Stimulated activated naive CD8-positive, alpha-beta T cell treated with anti-CD3 and anti-CD28 coated beads, Interleukin-15, amount 100 ng/mL, for 72 hours (primary cell): Measurements from ENCODE around the gene INPP5A.

ENCODE experiments used
- ATAC-seq: fragments of 150-1000 bp; cut with Tn5 transposase; 2 replicates; pipeline ENCODE4 v1.10.0; 2021; ENCODE audit warnings: mild to moderate bottlenecking, moderate library complexity
- DNase-seq, 2 donors: peaks; one replicate each; pipeline ENCODE4 v3.0.0; 2021 to 2022
- H3K27ac Mint-ChIP-seq, 2 donors: one replicate each; pipeline ENCODE4 v1.8.0; 2022; ENCODE audit warnings: mild to moderate bottlenecking in 2 of 2, mixed read lengths in 2 of 2, moderate library complexity in 2 of 2
- H3K27me3 Mint-ChIP-seq: one replicate; pipeline ENCODE4 v1.8.0; 2022; ENCODE audit warnings: mixed read lengths
- H3K4me1 Mint-ChIP-seq: one replicate; pipeline ENCODE4 v1.8.0; 2022; ENCODE audit warnings: mild to moderate bottlenecking, mixed read lengths
- H3K4me3 Mint-ChIP-seq, 2 donors: one replicate each; pipeline ENCODE4 v1.8.0; 2022; ENCODE audit warnings: mild to moderate bottlenecking in 2 of 2, mixed read lengths in 2 of 2, moderate library complexity in 1 of 2
- H3K9me3 Mint-ChIP-seq, 2 donors: one replicate each; pipeline ENCODE4 v1.8.0; 2022; ENCODE audit warnings: mixed read lengths in 2 of 2

The INPP5A gene

DNA sequence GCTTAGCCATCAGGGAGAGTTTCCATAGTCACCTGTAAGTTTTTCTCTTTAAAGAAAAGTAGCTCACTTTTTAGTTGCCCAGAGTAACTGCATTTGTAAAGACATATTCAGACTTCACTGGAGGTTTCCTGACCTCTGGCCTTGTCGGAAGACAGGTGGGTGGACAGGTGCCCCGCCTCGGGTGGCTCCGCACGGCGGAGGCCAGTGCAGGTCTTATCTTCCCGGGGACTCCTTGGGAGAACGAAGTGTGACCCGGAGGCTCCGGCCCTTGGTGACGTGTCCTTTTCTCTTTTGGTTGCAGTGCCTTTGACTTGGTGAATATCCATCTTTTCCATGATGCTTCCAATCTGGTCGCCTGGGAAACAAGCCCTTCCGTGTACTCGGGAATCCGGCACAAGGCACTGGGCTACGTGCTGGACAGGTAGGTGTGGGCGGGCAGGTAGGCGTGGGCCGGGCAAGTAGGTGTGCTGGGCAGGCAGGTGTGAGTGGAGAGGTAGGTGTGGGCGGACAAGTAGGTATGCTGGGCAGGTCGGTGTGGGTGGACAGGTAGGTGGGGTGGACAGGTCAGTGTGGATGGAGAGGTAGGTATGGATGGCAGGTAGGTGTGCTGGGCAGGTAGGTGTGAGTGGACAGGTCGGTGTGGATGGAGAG is 172.6 kb downstream of the INPP5A start:
- Mint-ChIP-seq H3K4me3 (no peak overlapping the region), H3K27me3 (no peaks in the 10 kb centered on the region), H3K9me3 (peaks cover 13 to 29% of the 10 kb centered on the region in 2 donors), H3K4me1 (no peaks in the 10 kb centered on the region), H3K27ac (peak overlapping the region in 1 of 2 donors; percentile 35)
- ATAC-seq = no peak
- no peak for DNase-seq

GRCh38 chr10:132710746-132711612 is 173.4 kb downstream of the INPP5A start:
- Mint-ChIP-seq H3K9me3 (peaks cover 6 to 21% of the 10 kb centered on the region in 2 donors), H3K27me3 (no peaks in the 10 kb centered on the region), H3K4me1 (no peaks in the 10 kb centered on the region), H3K27ac (peak overlapping the region in 1 of 2 donors; percentile 43), H3K4me3 (no peak overlapping the region)
- ATAC-seq = no peak
- DNase-seq = no peak

- Mint-ChIP-seq H3K27me3 (no peaks in the 10 kb centered on the region), H3K4me1 (no peaks in the 10 kb centered on the region)
- no peak for DNase-seq
Measured at GRCh38 chr10:132711613-132712121, 174.1 kb downstream of the INPP5A start.

DNA sequence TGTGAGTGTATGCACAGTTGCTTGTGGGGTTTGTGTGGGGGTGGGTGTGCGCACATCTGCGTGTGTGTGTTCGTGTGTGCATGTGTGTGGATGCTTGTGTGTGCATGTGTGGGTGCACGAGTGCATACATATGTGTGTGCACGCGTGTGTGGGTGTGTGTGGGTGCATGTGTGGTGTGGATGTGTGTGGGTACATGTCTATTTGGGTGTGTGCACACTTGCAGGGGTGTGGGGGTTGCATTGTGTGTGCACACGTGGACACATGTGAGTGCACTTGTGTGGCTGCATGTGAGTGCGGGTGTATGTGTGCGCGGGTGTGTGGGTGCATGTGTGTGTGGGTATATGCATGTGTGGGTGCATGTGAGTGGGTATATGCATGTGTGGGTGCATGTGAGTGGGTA is 174.7 kb downstream of the INPP5A start:
- H3K27ac Mint-ChIP-seq = no peak overlapping the region
- peaks cover 0 to 9% of the 10 kb centered on the region in 2 donors for H3K9me3 Mint-ChIP-seq
- DNase-seq (no peak), ATAC-seq (no peak)
- no peaks in the 10 kb centered on the region for H3K4me1 Mint-ChIP-seq
- H3K4me3 Mint-ChIP-seq = no peak overlapping the region
- H3K27me3 Mint-ChIP-seq = no peaks in the 10 kb centered on the region

More at GRCh38 chr10:132711613-132712121, 174.1 kb downstream of the INPP5A start:
- Mint-ChIP-seq H3K9me3 (peaks cover 0 to 14% of the 10 kb centered on the region in 2 donors), H3K4me3 (no peak overlapping the region), H3K27ac (peak overlapping the region in 1 of 2 donors; percentile 43)
- no peak for ATAC-seq

- Mint-ChIP-seq H3K27me3 (no peaks in the 10 kb centered on the region), H3K27ac (no peak overlapping the region)
- no peak for ATAC-seq
Measured at GRCh38 chr10:132712743-132713142, 175.2 kb downstream of the INPP5A start.

DNA sequence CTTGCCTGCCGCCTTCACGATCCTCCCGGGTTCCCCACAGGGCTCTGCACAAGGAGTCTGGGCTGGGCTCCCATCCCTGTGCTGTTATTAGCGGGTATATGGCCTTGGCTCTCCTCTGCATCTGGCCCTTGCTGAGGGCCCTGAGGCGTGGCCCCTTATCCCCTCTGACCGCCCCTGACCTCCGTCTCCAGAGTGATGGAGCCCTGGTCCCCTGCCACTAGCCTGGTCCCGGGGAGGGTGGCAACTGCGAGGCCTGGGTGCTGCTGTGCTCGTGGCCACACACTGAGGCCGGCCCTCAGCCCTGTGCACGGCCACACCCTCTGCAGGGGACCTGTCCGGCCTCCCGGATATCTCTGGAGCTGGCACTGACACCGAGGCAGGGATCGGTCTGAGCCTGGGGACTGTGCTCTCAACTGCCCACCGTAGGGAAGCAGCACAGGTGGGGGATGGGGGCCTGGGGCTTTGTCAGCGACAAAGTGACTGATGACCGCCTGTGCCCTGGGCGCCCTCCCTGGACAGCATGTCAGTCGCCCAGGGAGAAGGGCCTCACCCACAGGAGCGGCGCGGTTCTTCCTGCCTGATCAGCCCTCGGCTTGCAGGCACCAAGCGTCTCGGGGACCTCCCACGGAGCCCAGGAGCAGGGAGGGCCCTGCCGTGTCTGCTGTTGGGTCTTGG is 176.0 kb downstream of the INPP5A start:
- Mint-ChIP-seq H3K4me3 (no peak overlapping the region), H3K9me3 (peaks cover 0 to 9% of the 10 kb centered on the region in 2 donors), H3K27me3 (no peaks in the 10 kb centered on the region), H3K4me1 (no peaks in the 10 kb centered on the region), H3K27ac (no peak overlapping the region)
- ATAC-seq (no peak), DNase-seq (no peak)

More at GRCh38 chr10:132712743-132713142, 175.2 kb downstream of the INPP5A start:
- Mint-ChIP-seq H3K4me3 (no peak overlapping the region), H3K4me1 (no peaks in the 10 kb centered on the region), H3K9me3 (peaks cover 0 to 9% of the 10 kb centered on the region in 2 donors)
- no peak for DNase-seq

GRCh38 chr10:132714096-132714985 is 176.8 kb downstream of the INPP5A start:
- DNase-seq (no peak), ATAC-seq (no peak)
- peaks cover 0 to 9% of the 10 kb centered on the region in 2 donors for H3K9me3 Mint-ChIP-seq

DNA sequence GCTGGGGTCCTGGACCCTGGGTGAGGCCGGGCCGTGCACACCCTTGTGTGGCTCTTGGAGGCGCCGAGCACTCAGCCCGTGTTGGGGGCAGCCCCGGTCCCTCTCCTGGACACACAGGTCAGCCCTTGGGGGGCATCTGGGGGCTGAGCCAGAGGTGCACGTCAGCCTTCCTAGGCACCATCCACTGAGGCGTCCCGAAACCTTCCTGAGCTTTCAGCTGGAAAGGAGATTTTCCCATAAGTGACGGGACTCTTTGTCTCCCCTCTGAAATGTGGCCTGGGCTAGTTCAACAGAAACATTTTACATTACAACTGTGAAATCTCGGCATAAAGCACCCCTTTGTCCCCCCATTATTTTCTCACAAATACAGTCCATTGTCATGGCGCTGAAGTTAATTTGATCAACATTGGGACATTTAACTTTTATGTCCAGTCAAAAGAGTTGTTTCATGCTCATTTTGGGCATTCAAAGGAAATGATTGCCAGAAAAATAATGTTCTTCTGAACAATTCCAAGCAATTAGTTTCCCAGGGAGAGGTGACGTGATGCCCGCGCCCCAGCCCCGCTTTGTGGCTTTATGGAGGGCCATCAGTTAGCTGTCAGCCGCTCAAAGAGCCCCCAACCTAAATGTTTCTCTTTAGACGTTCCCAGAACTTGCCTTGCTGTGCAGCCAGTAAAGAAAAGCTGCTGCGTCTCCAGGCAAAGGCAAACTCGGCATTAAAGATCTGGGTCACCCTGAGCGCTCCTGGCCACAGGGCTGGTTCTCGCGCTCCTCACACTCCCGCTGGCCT is 177.6 kb downstream of the INPP5A start:
- Mint-ChIP-seq H3K4me3 (no peak overlapping the region), H3K9me3 (peaks cover 0 to 9% of the 10 kb centered on the region in 2 donors), H3K27ac (peak overlapping the region in 1 of 2 donors; percentile 19), H3K4me1 (no peaks in the 10 kb centered on the region), H3K27me3 (no peaks in the 10 kb centered on the region)
- DNase-seq = no peak
- ATAC-seq = no peak

More at GRCh38 chr10:132714096-132714985, 176.8 kb downstream of the INPP5A start:
- Mint-ChIP-seq H3K27me3 (no peaks in the 10 kb centered on the region), H3K4me1 (no peaks in the 10 kb centered on the region), H3K27ac (peak overlapping the region in 1 of 2 donors; percentile 19), H3K4me3 (peak overlapping the region in 1 of 2 donors; percentile 37)

- ATAC-seq = no peak
- peaks cover 0 to 9% of the 10 kb centered on the region in 2 donors for H3K9me3 Mint-ChIP-seq
- no peak for DNase-seq
- H3K4me3 Mint-ChIP-seq = no peak overlapping the region
- H3K4me1 Mint-ChIP-seq = no peaks in the 10 kb centered on the region
- H3K27ac Mint-ChIP-seq = no peak overlapping the region
- H3K27me3 Mint-ChIP-seq = no peaks in the 10 kb centered on the region
Measured at GRCh38 chr10:132715776-132716680, 178.4 kb downstream of the INPP5A start.

- no peak for ATAC-seq
- Mint-ChIP-seq H3K4me3 (no peak overlapping the region), H3K27ac (no peak overlapping the region), H3K4me1 (no peaks in the 10 kb centered on the region), H3K9me3 (peaks cover 0 to 8% of the 10 kb centered on the region in 2 donors), H3K27me3 (no peaks in the 10 kb centered on the region)
- DNase-seq = no peak
Measured at GRCh38 chr10:132716691-132717490, 179.3 kb downstream of the INPP5A start.

- no peak for DNase-seq
- H3K9me3 Mint-ChIP-seq = no peaks in the 10 kb centered on the region
- H3K4me1 Mint-ChIP-seq = no peaks in the 10 kb centered on the region
- ATAC-seq = no peak
- peak overlapping the region; percentile 30 to 50 for H3K27ac Mint-ChIP-seq
- no peak overlapping the region for H3K4me3 Mint-ChIP-seq
- H3K27me3 Mint-ChIP-seq = no peaks in the 10 kb centered on the region
Measured at GRCh38 chr10:132721725-132722124, 184.1 kb downstream of the INPP5A start.

GRCh38 chr10:132722394-132723329 is 185.1 kb downstream of the INPP5A start:
- Mint-ChIP-seq H3K4me3 (no peak overlapping the region), H3K9me3 (no peaks in the 10 kb centered on the region), H3K4me1 (no peaks in the 10 kb centered on the region), H3K27me3 (no peaks in the 10 kb centered on the region), H3K27ac (no peak overlapping the region)
- no peak for ATAC-seq
- DNase-seq = no peak
